Trophoblast cell (in vitro differentiated cells and primary cell): Measurements from ENCODE around the gene TSPAN4.

Source experiments
- DNase-seq, 2 donors: peaks; one replicate each; pipeline ENCODE4 v3.0.0-alpha.2; 2016
- H2AFZ ChIP-seq: 2 replicates; pipeline ENCODE4 v1.6.1; 2013; ENCODE audit warnings: low read length, moderate library complexity, mild to moderate bottlenecking; ENCODE audit not compliant: insufficient read depth, poor library complexity
- H2AK5ac ChIP-seq: 2 replicates; pipeline ENCODE4 v1.6.1; 2013; ENCODE audit warnings: mild to moderate bottlenecking, low read length
- H2BK120ac ChIP-seq: 2 replicates; pipeline ENCODE4 v1.6.1; 2013; ENCODE audit warnings: low read length, mild to moderate bottlenecking, moderate library complexity; ENCODE audit not compliant: insufficient read depth, poor library complexity
- H2BK12ac ChIP-seq: 2 replicates; pipeline ENCODE4 v1.6.1; 2013; ENCODE audit warnings: mild to moderate bottlenecking, low read length, moderate library complexity
- H2BK5ac ChIP-seq: 2 replicates; pipeline ENCODE4 v1.6.1; 2013; ENCODE audit warnings: low read length, low read depth, moderate library complexity, mild to moderate bottlenecking; ENCODE audit not compliant: poor library complexity
- H3K14ac ChIP-seq: 2 replicates; pipeline ENCODE4 v1.6.1; 2013; ENCODE audit warnings: mild to moderate bottlenecking, low read length
- H3K18ac ChIP-seq: 2 replicates; pipeline ENCODE4 v1.6.1; 2013; ENCODE audit warnings: mild to moderate bottlenecking, low read length
- H3K23ac ChIP-seq: 2 replicates; pipeline ENCODE4 v1.6.1; 2013; ENCODE audit warnings: low read length
- H3K27ac ChIP-seq: 2 replicates; pipeline ENCODE4 v1.5.1; 2013; ENCODE audit warnings: low read depth, mild to moderate bottlenecking, inconsistent platforms, low read length, moderate library complexity
- H3K27me3 ChIP-seq: 2 replicates; pipeline ENCODE4 v1.6.1; 2013; ENCODE audit warnings: inconsistent platforms, mild to moderate bottlenecking, low read length, moderate library complexity; ENCODE audit not compliant: insufficient read depth
- H3K36me3 ChIP-seq, 2 experiments: 1 replicate in 1 of 2; 2 replicates in 1 of 2; pipeline ENCODE4 v1.6.1; 2013; ENCODE audit warnings: low read length in 2 of 2, mild to moderate bottlenecking in 2 of 2, moderate library complexity in 1 of 2; ENCODE audit not compliant: insufficient read depth in 2 of 2, control insufficient read depth in 1 of 2
- H3K4ac ChIP-seq: 2 replicates; pipeline ENCODE4 v1.6.1; 2013; ENCODE audit warnings: low read depth, mild to moderate bottlenecking, low read length, moderate library complexity
- H3K4me1 ChIP-seq, 2 experiments: 1 replicate in 1 of 2; 2 replicates in 1 of 2; pipeline ENCODE4 v1.6.1; 2013; ENCODE audit warnings: low read length in 2 of 2, mild to moderate bottlenecking in 2 of 2, moderate library complexity in 1 of 2; ENCODE audit not compliant: insufficient read depth in 2 of 2, control insufficient read depth in 1 of 2
- H3K4me2 ChIP-seq: 2 replicates; pipeline ENCODE4 v1.6.1; 2013; ENCODE audit warnings: inconsistent platforms, mild to moderate bottlenecking, low read length, moderate library complexity
- H3K4me3 ChIP-seq: 2 replicates; pipeline ENCODE4 v1.5.1; 2013; ENCODE audit warnings: mild to moderate bottlenecking, low read depth, low read length, inconsistent platforms
- H3K79me1 ChIP-seq: one replicate; pipeline ENCODE4 v1.6.1; 2013; ENCODE audit warnings: low read length
- H3K79me2 ChIP-seq: 2 replicates; pipeline ENCODE4 v1.6.1; 2013; ENCODE audit warnings: low read length, mild to moderate bottlenecking; ENCODE audit not compliant: control insufficient read depth, insufficient read depth, poor library complexity
- H3K9ac ChIP-seq: 2 replicates; pipeline ENCODE4 v1.6.1; 2013; ENCODE audit warnings: mild to moderate bottlenecking, low read length
- H3K9me3 ChIP-seq: 2 replicates; pipeline ENCODE4 v1.6.1; 2013; ENCODE audit warnings: low read depth, mild to moderate bottlenecking, control low read depth, inconsistent platforms, low read length; ENCODE audit not compliant: insufficient read depth
- H4K12ac ChIP-seq: 2 replicates; pipeline ENCODE4 v1.6.1; 2013; ENCODE audit warnings: low read depth, mild to moderate bottlenecking, low read length, moderate library complexity
- H4K8ac ChIP-seq: 2 replicates; pipeline ENCODE4 v1.6.1; 2013; ENCODE audit warnings: low read depth, mild to moderate bottlenecking, low read length, moderate library complexity
- H4K91ac ChIP-seq: one replicate; pipeline ENCODE4 v1.6.1; 2013; ENCODE audit warnings: low read depth, mild to moderate bottlenecking, low read length, moderate library complexity
- WGBS: extraction: QIAGEN DNeasy Blood & Tissue Kit; methylation state at CpG from one replicate; pipeline ENCODE4 v1.1.7; 2013; ENCODE audit warnings: missing lambda C conversion rate; ENCODE audit not compliant: insufficient read length, insufficient coverage; ENCODE audit errors: extremely low coverage; 5-methylcytosine and 5-hydroxymethylcytosine counted together

Gene TSPAN4

DNA sequence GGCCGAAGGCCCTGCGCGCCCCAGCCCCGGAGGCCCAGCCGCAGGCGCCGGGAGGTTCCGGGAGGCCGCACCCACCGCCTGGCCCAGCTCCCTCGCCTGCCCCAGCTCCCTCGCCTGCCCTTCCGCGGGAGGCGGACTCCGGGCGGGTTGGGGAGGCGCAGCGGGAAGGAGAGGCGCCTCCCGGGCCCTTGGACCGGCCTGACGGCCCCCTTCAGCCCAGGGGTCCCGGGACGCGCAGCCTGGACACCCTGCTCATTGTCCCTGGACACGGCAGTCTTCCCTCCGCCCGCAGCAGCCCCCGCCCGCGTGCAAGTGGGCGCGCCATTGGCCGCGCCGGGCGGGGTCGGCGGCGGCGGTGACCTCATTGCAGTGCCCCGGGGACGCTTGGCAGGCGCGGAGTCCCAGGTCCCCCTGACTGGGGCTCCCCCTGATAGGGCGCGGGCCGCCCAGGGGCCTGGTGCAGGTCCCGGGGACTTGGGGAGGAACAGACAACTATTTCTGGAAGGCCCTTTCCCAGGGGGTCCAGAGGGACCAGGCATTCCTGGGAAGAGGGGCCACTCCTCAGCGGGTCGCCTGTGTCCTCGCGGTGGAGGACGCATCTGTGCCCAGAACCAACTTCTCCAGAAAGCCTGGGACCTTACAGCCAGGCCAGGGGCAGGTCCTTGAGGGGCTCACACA, 9.4 kb upstream of the TSPAN4 start:
- Histone ChIP-seq H3K18ac (peak overlapping the region; percentile 72), H3K27me3 (peaks cover 27% of the 10 kb centered on the region)

DNA sequence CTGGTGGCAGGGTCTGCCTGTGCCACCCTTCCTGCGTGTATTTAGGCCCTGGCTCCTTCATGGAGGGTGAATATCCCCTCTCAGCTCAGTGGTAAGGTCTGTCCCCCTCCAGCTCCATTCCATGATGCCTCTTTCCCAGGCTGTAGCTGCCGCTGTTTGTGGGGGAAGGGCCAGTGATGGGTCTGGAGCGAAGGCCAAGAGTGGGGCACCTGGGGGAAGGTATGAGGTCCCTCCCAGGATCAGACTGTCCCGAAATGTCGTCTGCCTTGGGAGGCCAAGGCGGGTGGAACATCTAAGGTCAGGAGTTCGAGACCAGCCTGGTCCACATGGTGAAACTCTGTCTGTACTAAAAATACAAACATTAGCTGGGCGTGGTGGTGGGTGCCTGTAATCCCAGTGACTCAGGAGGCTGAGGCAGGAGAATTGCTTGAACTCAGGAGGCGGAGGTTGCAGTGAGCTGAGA, 8.8 kb upstream of the TSPAN4 start:
- H3K4ac ChIP-seq, result peak overlapping the region; percentile 70
- peak overlapping the region; percentile 81 for H2AK5ac ChIP-seq
- no CpG with 5 or more reads among the region's 9 CpGs for WGBS
- H3K18ac ChIP-seq, result peak overlapping the region; percentile 72
- peak overlapping the region; percentile 73 for H2BK5ac ChIP-seq
- no peak overlapping the region for H3K9ac ChIP-seq
- peak overlapping the region; percentile 23 for H2BK12ac ChIP-seq
- peaks cover 15% of the 10 kb centered on the region for H3K79me1 ChIP-seq
- no peak overlapping the region for H3K23ac ChIP-seq
- peaks cover 12% of the 10 kb centered on the region for H3K79me2 ChIP-seq
- H4K8ac ChIP-seq, result peak overlapping the region; percentile 71
- peaks cover 5% of the 10 kb centered on the region for H3K9me3 ChIP-seq
- H3K27me3 ChIP-seq, result peaks cover 25% of the 10 kb centered on the region
- H2AFZ ChIP-seq, result peak overlapping the region; percentile 56
- H3K36me3 ChIP-seq, result peaks cover 32 to 35% of the 10 kb centered on the region in 2 experiments
- peak overlapping the region; percentile 76 for H4K12ac ChIP-seq
- H3K27ac ChIP-seq, result no peak overlapping the region
- peak overlapping the region; percentile 77 for H4K91ac ChIP-seq
- H3K4me1 ChIP-seq, result peaks cover 38 to 41% of the 10 kb centered on the region in 2 experiments
- DNase-seq, result no peak
- H3K14ac ChIP-seq, result peak overlapping the region; percentile 86
- H3K4me2 ChIP-seq, result peak overlapping the region; percentile 66
- H3K4me3 ChIP-seq, result peak overlapping the region; percentile 80
- H2BK120ac ChIP-seq, result peak overlapping the region; percentile 86

More for the DNA sequence above, 9.4 kb upstream of the TSPAN4 start:
- WGBS, result no CpG with 5 or more reads among the region's 55 CpGs
- peaks cover 43 to 44% of the 10 kb centered on the region in 2 experiments for H3K4me1 ChIP-seq
- H2AFZ ChIP-seq, result peak overlapping the region; percentile 56
- peak overlapping the region; percentile 66 for H3K4me2 ChIP-seq
- peak overlapping the region; percentile 86 for H2BK120ac ChIP-seq
- H3K9ac ChIP-seq, result peak overlapping the region; percentile 86
- peak overlapping the region; percentile 86 for H3K14ac ChIP-seq
- peak overlapping the region; percentile 73 for H2BK5ac ChIP-seq
- no peak overlapping the region for H3K23ac ChIP-seq
- peak overlapping the region; percentile 81 for H2AK5ac ChIP-seq
- H3K4me3 ChIP-seq, result peak overlapping the region; percentile 80
- H3K79me2 ChIP-seq, result peaks cover 12% of the 10 kb centered on the region
- DNase-seq, result peak in 1 of 2 donors; percentile 66
- peak overlapping the region; percentile 71 for H4K8ac ChIP-seq
- H3K79me1 ChIP-seq, result peaks cover 15% of the 10 kb centered on the region
- peaks cover 5% of the 10 kb centered on the region for H3K9me3 ChIP-seq
- H3K36me3 ChIP-seq, result peaks cover 26 to 28% of the 10 kb centered on the region in 2 experiments
- H3K27ac ChIP-seq, result peak overlapping the region; percentile 52
- H4K12ac ChIP-seq, result peak overlapping the region; percentile 76
- peak overlapping the region; percentile 77 for H4K91ac ChIP-seq
- H3K4ac ChIP-seq, result peak overlapping the region; percentile 70
- peak overlapping the region; percentile 23 for H2BK12ac ChIP-seq

GRCh38 chr11:834371-835316, 8.0 kb upstream of the TSPAN4 start:
- Histone ChIP-seq H3K4me3 (no peak overlapping the region), H2BK5ac (no peak overlapping the region), H3K9me3 (peaks cover 5% of the 10 kb centered on the region), H4K12ac (no peak overlapping the region), H3K23ac (no peak overlapping the region), H3K14ac (no peak overlapping the region), H3K9ac (no peak overlapping the region), H3K4me2 (peak overlapping the region; percentile 14), H3K18ac (peak overlapping the region; percentile 5), H3K36me3 (peaks cover 40 to 42% of the 10 kb centered on the region in 2 experiments), H2AK5ac (no peak overlapping the region), H3K27ac (no peak overlapping the region), H3K79me2 (peaks cover 12% of the 10 kb centered on the region), H4K8ac (peak overlapping the region; percentile 14), H4K91ac (no peak overlapping the region), H3K79me1 (peaks cover 15% of the 10 kb centered on the region), H3K27me3 (peaks cover 20% of the 10 kb centered on the region), H2BK12ac (no peak overlapping the region), H2AFZ (no peak overlapping the region), H2BK120ac (no peak overlapping the region), H3K4me1 (peaks cover 32 to 33% of the 10 kb centered on the region in 2 experiments), H3K4ac (peak overlapping the region; percentile 8)
- WGBS, result no CpG with 5 or more reads among the region's 31 CpGs
- peak; percentile 54 to 60 for DNase-seq

GRCh38 chr11:836274-836673, 6.4 kb upstream of the TSPAN4 start:
- no peak overlapping the region for H3K4me3 ChIP-seq
- no peak overlapping the region for H3K23ac ChIP-seq
- no peak overlapping the region for H3K4ac ChIP-seq
- no peak overlapping the region for H2AFZ ChIP-seq
- no peak overlapping the region for H3K4me2 ChIP-seq
- peaks cover 6% of the 10 kb centered on the region for H3K27me3 ChIP-seq
- peak overlapping the region; percentile 38 for H3K18ac ChIP-seq
- no peak overlapping the region for H3K14ac ChIP-seq
- peaks cover 5% of the 10 kb centered on the region for H3K9me3 ChIP-seq
- DNase-seq, result no peak
- H2BK12ac ChIP-seq, result no peak overlapping the region
- no peak overlapping the region for H4K12ac ChIP-seq
- no peak overlapping the region for H3K9ac ChIP-seq
- no peak overlapping the region for H4K8ac ChIP-seq
- no peak overlapping the region for H3K27ac ChIP-seq
- H2BK120ac ChIP-seq, result no peak overlapping the region
- no peak overlapping the region for H2AK5ac ChIP-seq
- no peak overlapping the region for H4K91ac ChIP-seq
- WGBS, result no CpG with 5 or more reads among the region's 14 CpGs
- H3K79me2 ChIP-seq, result peaks cover 15% of the 10 kb centered on the region
- H3K4me1 ChIP-seq, result peaks cover 25 to 26% of the 10 kb centered on the region in 2 experiments
- peaks cover 55 to 58% of the 10 kb centered on the region in 2 experiments for H3K36me3 ChIP-seq
- H3K79me1 ChIP-seq, result peaks cover 15% of the 10 kb centered on the region
- H2BK5ac ChIP-seq, result no peak overlapping the region
